ENCODE measurements around the gene NRG2.

DNA sequence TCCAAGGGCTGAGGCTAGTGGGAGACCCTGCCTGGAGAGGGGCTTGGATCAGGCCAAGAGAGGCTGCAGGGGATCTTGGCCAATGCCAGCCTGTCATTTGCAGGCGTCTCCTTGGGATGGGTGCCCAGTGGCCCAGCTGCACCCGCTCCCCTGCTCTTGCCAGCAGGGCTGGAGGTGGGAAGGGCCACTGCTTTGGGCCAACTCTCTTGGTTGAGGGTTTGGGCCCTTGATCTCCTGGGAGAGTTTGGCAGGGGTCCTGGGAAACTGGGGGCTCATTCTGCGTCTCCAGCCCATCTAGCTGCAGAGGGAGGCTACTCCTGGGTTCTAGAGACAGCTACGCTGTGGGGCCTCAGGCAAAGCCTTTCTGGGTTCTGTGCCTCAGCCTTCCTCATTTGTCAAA, 237.0 kb downstream of the NRG2 start:
- TF ChIP-seq CTCF (IDR thresholded peaks at IDR 0.05; ENCODE audit: extremely low read depth in 1 of 2, insufficient read depth in 1 of 2, low read depth in 1 of 2, low read length in 2 of 2) (no peak), POLR2A (IDR thresholded peaks at IDR 0.05; ENCODE audit: low read depth, low read length) (no peak), POLR2AphosphoS5 (IDR thresholded peaks at IDR 0.05; ENCODE audit: insufficient read depth, low read depth, low read length) (no peak), EZH2 (IDR thresholded peaks at IDR 0.05; ENCODE audit: borderline replicate concordance, low read depth, low read length, severe bottlenecking) (no peak)

All from endothelial cell of umbilical vein (primary cell).